Astrocyte (in vitro differentiated cells and primary cell): Measurements from ENCODE around the gene PYHIN1. TPM values are rescaled to one million over a fixed set of nuclear protein-coding genes. Genes with fewer than 3 reads are reported as not detected.

ENCODE experiments used
- DNase-seq: peaks from one replicate; pipeline ENCODE4 v3.0.0-alpha.2; 2010; ENCODE audit warnings: low read depth
- FAIRE-seq: peaks from 2 replicates; lab custom pipeline; 2011; peaks lifted over from hg19 to GRCh38; lab: Jason Lieb, UNC
- H2AFZ ChIP-seq: 2 replicates; pipeline ENCODE4 v1.6.0; 2012; ENCODE audit warnings: low read depth, low read length, inconsistent platforms
- H3K27ac ChIP-seq: 2 replicates; pipeline ENCODE4 v1.5.1; 2011; ENCODE audit warnings: low read depth, low read length, inconsistent platforms
- H3K27me3 ChIP-seq: 2 replicates; pipeline ENCODE4 v1.6.0; 2011; ENCODE audit warnings: low read length, inconsistent platforms; ENCODE audit not compliant: insufficient read depth
- H3K36me3 ChIP-seq: 2 replicates; pipeline ENCODE4 v1.5.1; 2011; ENCODE audit warnings: low read length, inconsistent platforms; ENCODE audit not compliant: insufficient read depth
- H3K4me1 ChIP-seq: 2 replicates; pipeline ENCODE4 v1.5.1; 2011; ENCODE audit warnings: low read length, inconsistent platforms; ENCODE audit not compliant: insufficient read depth
- H3K4me2 ChIP-seq: 2 replicates; pipeline ENCODE4 v1.6.0; 2012; ENCODE audit warnings: low read length, inconsistent platforms
- H3K4me3 ChIP-seq: 2 replicates; pipeline ENCODE4 v1.5.1; 2011; ENCODE audit warnings: low read depth, mild to moderate bottlenecking, low read length, inconsistent platforms; ENCODE audit not compliant: insufficient read depth
- H3K79me2 ChIP-seq: 2 replicates; pipeline ENCODE4 v1.6.0; 2012; ENCODE audit warnings: mild to moderate bottlenecking, low read length, inconsistent platforms; ENCODE audit not compliant: insufficient read depth
- H3K9ac ChIP-seq: 2 replicates; pipeline ENCODE4 v1.6.0; 2012; ENCODE audit warnings: mild to moderate bottlenecking, low read length, inconsistent platforms
- H3K9me3 ChIP-seq: 2 replicates; pipeline ENCODE4 v1.5.1; 2012; ENCODE audit warnings: low read depth, mild to moderate bottlenecking, low read length, inconsistent platforms; ENCODE audit not compliant: insufficient read depth
- H4K20me1 ChIP-seq: 2 replicates; pipeline ENCODE4 v1.6.0; 2012; ENCODE audit warnings: low read length, inconsistent platforms; ENCODE audit not compliant: insufficient read depth
- H3K27ac Mint-ChIP-seq: one replicate; pipeline ENCODE4 v1.8.0; 2021; ENCODE audit warnings: mild to moderate bottlenecking, mixed read lengths; ENCODE audit not compliant: unreplicated experiment
- H3K27me3 Mint-ChIP-seq: one replicate; pipeline ENCODE4 v1.8.0; 2021; ENCODE audit warnings: low read depth, mixed read lengths; ENCODE audit not compliant: unreplicated experiment
- H3K36me3 Mint-ChIP-seq: one replicate; pipeline ENCODE4 v1.8.0; 2021; ENCODE audit warnings: low read depth, mixed read lengths; ENCODE audit not compliant: unreplicated experiment
- H3K4me1 Mint-ChIP-seq: one replicate; pipeline ENCODE4 v1.8.0; 2021; ENCODE audit warnings: low read depth, mixed read lengths; ENCODE audit not compliant: unreplicated experiment
- H3K4me3 Mint-ChIP-seq: one replicate; pipeline ENCODE4 v1.8.0; 2021; ENCODE audit warnings: mild to moderate bottlenecking, moderate library complexity, mixed read lengths; ENCODE audit not compliant: unreplicated experiment
- H3K9me3 Mint-ChIP-seq: one replicate; pipeline ENCODE4 v1.8.0; 2021; ENCODE audit warnings: mild to moderate bottlenecking, mixed read lengths; ENCODE audit not compliant: unreplicated experiment
- CTCF ChIP-seq: IDR thresholded peaks from 2 replicates; pipeline ENCODE4 v1.5.1; 2011; ENCODE audit warnings: low read depth, mild to moderate bottlenecking, inconsistent platforms, low read length, moderate library complexity; ENCODE audit not compliant: insufficient read depth
- EZH2 ChIP-seq: IDR thresholded peaks from 2 replicates; pipeline ENCODE4 v1.6.1; 2012; ENCODE audit warnings: mild to moderate bottlenecking, low read length, inconsistent platforms; ENCODE audit not compliant: insufficient read depth
- total RNA-seq: library from RNA; stranded (reverse); gene quantifications from 2 replicates; pipeline ENCODE4 v1.2.1, GENCODE V29; 2021

The PYHIN1 gene
- total RNA-seq, 1 donor from 2014 or later = not detected

GRCh38 chr1:158998037-158998780 is 66.9 kb downstream of the PYHIN1 start:
- H3K9me3 Mint-ChIP-seq = no peaks in the 10 kb centered on the region
- FAIRE-seq (no peak), DNase-seq (no peak)
- no peak for TF ChIP-seq CTCF
- no peak for TF ChIP-seq EZH2
- Histone ChIP-seq H3K27me3 (no peaks in the 10 kb centered on the region), H3K79me2 (no peaks in the 10 kb centered on the region), H3K9me3 (no peaks in the 10 kb centered on the region), H3K9ac (peak overlapping the region; percentile 91), H4K20me1 (no peaks in the 10 kb centered on the region), H3K4me2 (peak overlapping the region; percentile 95), H3K4me3 (no peak overlapping the region), H3K4me1 (peaks cover 23% of the 10 kb centered on the region), H2AFZ (peak overlapping the region; percentile 98), H3K36me3 (no peaks in the 10 kb centered on the region), H3K27ac (no peak overlapping the region)
- H3K4me1 Mint-ChIP-seq = peaks cover 3% of the 10 kb centered on the region
- H3K27ac Mint-ChIP-seq = no peak overlapping the region
- H3K36me3 Mint-ChIP-seq = no peaks in the 10 kb centered on the region
- no peaks in the 10 kb centered on the region for H3K27me3 Mint-ChIP-seq
- H3K4me3 Mint-ChIP-seq = no peak overlapping the region

GRCh38 chr1:158998781-158999161 is 67.4 kb downstream of the PYHIN1 start:
- peak overlapping the region; percentile 31 for H3K27ac Mint-ChIP-seq
- H3K27ac ChIP-seq = peak overlapping the region; percentile 94
- H4K20me1 ChIP-seq = no peaks in the 10 kb centered on the region
- H3K4me3 Mint-ChIP-seq = peak overlapping the region; percentile 55
- FAIRE-seq (peak; percentile 70), DNase-seq (peak; percentile 22)
- peak; percentile 96 for TF ChIP-seq CTCF
- TF ChIP-seq EZH2 = no peak
- no peaks in the 10 kb centered on the region for H3K36me3 ChIP-seq
- H3K4me3 ChIP-seq = peak overlapping the region; percentile 77
- peak overlapping the region; percentile 91 for H3K9ac ChIP-seq
- no peaks in the 10 kb centered on the region for H3K27me3 ChIP-seq
- H3K36me3 Mint-ChIP-seq = no peaks in the 10 kb centered on the region
- no peaks in the 10 kb centered on the region for H3K9me3 Mint-ChIP-seq
- peak overlapping the region; percentile 95 for H3K4me2 ChIP-seq
- no peaks in the 10 kb centered on the region for H3K79me2 ChIP-seq
- peaks cover 23% of the 10 kb centered on the region for H3K4me1 ChIP-seq
- H3K27me3 Mint-ChIP-seq = no peaks in the 10 kb centered on the region
- peaks cover 3% of the 10 kb centered on the region for H3K4me1 Mint-ChIP-seq
- no peaks in the 10 kb centered on the region for H3K9me3 ChIP-seq
- H2AFZ ChIP-seq = peak overlapping the region; percentile 98
